Lower leg skin (tissue), 4 donors: Measurements from ENCODE around the gene SCN4B. TPM values are rescaled to one million over a fixed set of nuclear protein-coding genes. Genes with fewer than 3 reads are reported as not detected.

ENCODE experiments used
- DNase-seq, 2 donors: peaks; one replicate each; pipeline ENCODE4 v3.0.0-alpha.2; 2019; ENCODE audit warnings: low spot score in 2 of 2
- H3K4me3 ChIP-seq: fragments of 200-600 bp; sonication (generic); 2 replicates; pipeline ENCODE4 v1.5.1; 2017; ENCODE audit warnings: mild to moderate bottlenecking, low read depth; ENCODE audit not compliant: poor library complexity, severe bottlenecking
- POLR2A ChIP-seq, 2 donors: fragments of 450-650 bp; IDR thresholded peaks; one replicate each; pipeline ENCODE4 v1.6.1; 2016 to 2017; ENCODE audit warnings: antibody characterized with exemption in 2 of 2, mild to moderate bottlenecking in 1 of 2, moderate library complexity in 1 of 2
- WGBS, 2 donors: methylation state at CpG; one replicate each; pipeline ENCODE4 v1.1.5; 2018; 5-methylcytosine and 5-hydroxymethylcytosine counted together
- intact Hi-C: fragments of 100-400 bp; cut with DNase I; formaldehyde crosslinking; loops from one replicate; pipeline ENCODE4 v1.15.0; 2023; ENCODE audit warnings: low total_unique reads
- total RNA-seq, 4 donors: library from RNA; depleted of rRNA; stranded (reverse); fragments of >200 nt; gene quantifications; one replicate each; pipeline ENCODE4 v1.1.0, GENCODE V29; 2016
- TF ChIP-seq, protein P1 (sequence below), 3 donors: fragments of 450-650 bp; IDR thresholded peaks; one replicate each; pipeline ENCODE4 v1.5.1; 2016; ENCODE audit warnings: antibody characterized with exemption in 3 of 3, mild to moderate bottlenecking in 3 of 3, moderate library complexity in 2 of 3

SCN4B gene
- total RNA-seq, 4 donors from 2014 or later: 0.25 to 4.0 (median 1.9) TPM

- H3K4me3 ChIP-seq: no peak overlapping the region
- TF ChIP-seq, protein P1, sequence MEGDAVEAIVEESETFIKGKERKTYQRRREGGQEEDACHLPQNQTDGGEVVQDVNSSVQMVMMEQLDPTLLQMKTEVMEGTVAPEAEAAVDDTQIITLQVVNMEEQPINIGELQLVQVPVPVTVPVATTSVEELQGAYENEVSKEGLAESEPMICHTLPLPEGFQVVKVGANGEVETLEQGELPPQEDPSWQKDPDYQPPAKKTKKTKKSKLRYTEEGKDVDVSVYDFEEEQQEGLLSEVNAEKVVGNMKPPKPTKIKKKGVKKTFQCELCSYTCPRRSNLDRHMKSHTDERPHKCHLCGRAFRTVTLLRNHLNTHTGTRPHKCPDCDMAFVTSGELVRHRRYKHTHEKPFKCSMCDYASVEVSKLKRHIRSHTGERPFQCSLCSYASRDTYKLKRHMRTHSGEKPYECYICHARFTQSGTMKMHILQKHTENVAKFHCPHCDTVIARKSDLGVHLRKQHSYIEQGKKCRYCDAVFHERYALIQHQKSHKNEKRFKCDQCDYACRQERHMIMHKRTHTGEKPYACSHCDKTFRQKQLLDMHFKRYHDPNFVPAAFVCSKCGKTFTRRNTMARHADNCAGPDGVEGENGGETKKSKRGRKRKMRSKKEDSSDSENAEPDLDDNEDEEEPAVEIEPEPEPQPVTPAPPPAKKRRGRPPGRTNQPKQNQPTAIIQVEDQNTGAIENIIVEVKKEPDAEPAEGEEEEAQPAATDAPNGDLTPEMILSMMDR (IDR thresholded peaks at IDR 0.05): no peak
- no peak for TF ChIP-seq POLR2A (IDR thresholded peaks at IDR 0.05)
- 62 to 67% methylated on average over 11 of the region's 11 CpGs for WGBS, 2 donors
- intact Hi-C loops: no loop called here
- no peak for DNase-seq
Observed at GRCh38 chr11:118128721-118129470, 23.7 kb downstream of the SCN4B start.

DNA sequence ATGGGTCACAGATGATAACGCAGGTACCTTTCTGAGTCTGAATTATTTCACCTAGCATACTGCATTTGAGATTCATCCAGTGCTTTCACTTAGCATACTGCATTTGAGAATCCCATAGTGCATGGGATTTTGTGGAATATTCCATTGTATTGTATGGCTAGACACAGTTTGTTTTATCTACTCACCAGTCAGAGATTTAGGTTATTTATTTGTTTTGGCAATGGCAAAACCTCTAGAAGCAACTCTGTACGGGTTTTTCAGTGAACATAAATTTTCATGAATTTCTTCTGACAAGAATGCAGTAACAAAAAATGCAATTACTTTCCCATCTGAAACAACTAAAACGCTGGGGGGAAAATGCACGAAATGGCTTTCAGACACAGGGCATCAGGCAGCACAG lies 24.3 kb downstream of the SCN4B start:
- no peak for DNase-seq
- 39 to 42% methylated on average over 4 of the region's 4 CpGs for WGBS, 2 donors

DNA sequence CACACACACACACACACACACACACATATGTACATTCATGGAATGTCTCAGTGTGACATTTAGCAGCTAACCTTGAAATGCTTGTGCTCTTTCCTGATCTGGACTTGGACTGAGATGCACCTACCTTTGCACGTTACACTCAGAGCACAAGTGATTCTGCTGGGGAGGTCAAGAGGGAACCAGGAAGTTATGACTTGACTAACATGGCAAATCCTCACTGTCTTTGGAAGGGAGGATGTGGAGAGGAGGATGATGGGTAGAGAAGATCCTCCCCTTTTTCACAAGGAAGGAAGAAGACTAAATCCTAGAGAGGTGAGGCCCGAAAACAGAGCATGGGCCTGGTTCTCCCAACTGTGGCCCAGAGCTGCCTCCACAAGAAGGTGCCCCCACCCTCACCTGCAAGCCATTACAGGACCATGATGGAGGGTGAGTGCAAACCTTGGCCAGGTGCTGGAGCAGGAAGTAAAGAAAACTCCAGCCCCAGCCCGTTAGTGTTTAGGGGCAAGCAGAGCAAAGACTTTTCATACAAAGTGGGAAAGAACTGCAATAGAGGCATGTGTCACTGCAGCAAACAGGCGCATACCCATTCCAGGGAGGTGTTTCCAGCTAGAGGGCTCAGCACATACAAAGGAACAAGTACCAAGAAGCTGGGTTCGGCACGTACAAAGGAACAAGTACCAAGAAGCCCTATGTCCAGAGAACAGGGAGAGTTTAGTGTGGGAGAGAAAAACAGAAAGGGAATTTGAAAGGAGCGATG lies 26.4 kb downstream of the SCN4B start:
- no peak overlapping the region for H3K4me3 ChIP-seq
- WGBS, 2 donors: 79 to 89% methylated on average over 7 of the region's 7 CpGs
- intact Hi-C loops: no loop called here
- no peak for TF ChIP-seq POLR2A (IDR thresholded peaks at IDR 0.05)
- TF ChIP-seq, protein P1 (IDR thresholded peaks at IDR 0.05): no peak
- no peak for DNase-seq

More for the DNA sequence above, 24.3 kb downstream of the SCN4B start:
- no peak overlapping the region for H3K4me3 ChIP-seq
- intact Hi-C loops: no loop called here
- TF ChIP-seq, protein P1 (IDR thresholded peaks at IDR 0.05): no peak
- no peak for TF ChIP-seq POLR2A (IDR thresholded peaks at IDR 0.05)

DNA sequence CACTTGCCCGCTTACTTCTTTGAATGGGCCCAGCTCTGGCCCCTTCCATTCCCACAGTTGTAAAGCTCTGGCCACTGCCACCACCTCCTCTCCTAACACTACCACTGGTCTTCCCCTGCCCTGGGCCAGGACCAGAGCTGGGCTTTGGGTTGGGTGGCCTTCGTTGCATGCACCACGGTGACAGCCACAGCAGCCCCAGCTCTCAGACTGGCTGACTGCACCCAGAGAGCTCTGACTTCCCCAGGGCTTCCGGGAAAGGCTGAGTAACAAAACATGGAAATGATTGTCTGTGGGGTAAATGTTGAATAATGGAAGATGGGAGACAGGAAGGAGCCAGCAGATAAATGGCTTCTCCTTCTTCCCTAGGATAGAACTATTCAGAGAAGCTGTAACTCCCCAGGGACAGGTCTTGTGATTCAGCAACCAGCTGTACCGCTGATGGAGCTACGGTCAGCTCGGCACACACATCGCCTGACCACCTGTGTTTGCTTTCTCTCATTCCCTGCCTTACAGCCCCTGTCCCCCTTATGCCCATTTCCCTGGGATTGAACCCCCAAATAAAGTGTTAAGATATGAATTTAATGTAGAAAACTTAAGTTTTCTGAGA lies 27.6 kb downstream of the SCN4B start:
- WGBS, 2 donors: 81 to 86% methylated on average over 8 of the region's 8 CpGs
- TF ChIP-seq, protein P1 (IDR thresholded peaks at IDR 0.05): no peak
- TF ChIP-seq POLR2A (IDR thresholded peaks at IDR 0.05): no peak
- intact Hi-C loops: no loop called here
- no peak for DNase-seq
- H3K4me3 ChIP-seq: no peak overlapping the region

- WGBS, 2 donors: 87 to 95% methylated on average over 1 of the region's 1 CpG
- no peak for DNase-seq
- intact Hi-C loops: no loop called here
- TF ChIP-seq POLR2A (IDR thresholded peaks at IDR 0.05): no peak
- TF ChIP-seq, protein P1 (IDR thresholded peaks at IDR 0.05): no peak
- H3K4me3 ChIP-seq: no peak overlapping the region
Observed at GRCh38 chr11:118120793-118121192, 31.8 kb downstream of the SCN4B start.
